GM04504 (cell line): ENCODE results near the gene MDP1.
"Not testable (repeated sequence)": the region's sequence is repeated elsewhere in the genome, so short reads cannot be mapped to it uniquely, and the experiment has no call there.

Experiments used
- DNase-seq: peaks from one replicate; pipeline ENCODE4 v3.0.0-alpha.2; 2012; ENCODE audit warnings: low read depth

The MDP1 gene

GRCh38 chr14:24231263-24232120 lies 15.6 kb upstream of the MDP1 start:
- no peak for DNase-seq

- DNase-seq = no peak
These were observed 13.0 kb upstream of the MDP1 start for GRCh38 chr14:24228902-24229301.

GRCh38 chr14:24226473-24226872 lies 10.6 kb upstream of the MDP1 start:
- no peak for DNase-seq

- peak; percentile 54 for DNase-seq
These were observed 8.8 kb upstream of the MDP1 start for GRCh38 chr14:24224618-24225071.

GRCh38 chr14:24222987-24223386 lies 7.1 kb upstream of the MDP1 start:
- not testable (repeated sequence) for DNase-seq

- no peak for DNase-seq
These were observed 3.7 kb upstream of the MDP1 start for GRCh38 chr14:24219521-24219920.

GRCh38 chr14:24219080-24219479 lies 3.2 kb upstream of the MDP1 start:
- no peak for DNase-seq

- not testable (repeated sequence) for DNase-seq
These were observed 1.0 kb upstream of the MDP1 start for GRCh38 chr14:24216876-24217275.

- DNase-seq = no peak
These were observed 456 bp upstream of the MDP1 start for GRCh38 chr14:24216345-24216699.

- DNase-seq = no peak
These were observed 1.8 kb downstream of the MDP1 start for GRCh38 chr14:24213866-24214662.

- DNase-seq = peak; percentile 96
These were observed 2.7 kb downstream of the MDP1 start, which contains the start of gene CHMP4A for GRCh38 chr14:24212924-24213865. CHMP4A (minus strand) TSS chr14:24213488; CDS start chr14:24213439, 49 bp downstream.

GRCh38 chr14:24211311-24211710 lies 4.6 kb downstream of the MDP1 start:
- DNase-seq = no peak

GRCh38 chr14:24207625-24208024 lies 8.2 kb downstream of the MDP1 start:
- no peak for DNase-seq

- no peak for DNase-seq
These were observed 8.7 kb downstream of the MDP1 start for GRCh38 chr14:24207104-24207551.

GRCh38 chr14:24206260-24207103 lies 9.4 kb downstream of the MDP1 start:
- DNase-seq = no peak

- DNase-seq = no peak
These were observed 11.4 kb downstream of the MDP1 start for GRCh38 chr14:24204163-24205146.

GRCh38 chr14:24203249-24203886 lies 12.5 kb downstream of the MDP1 start:
- DNase-seq = not testable (repeated sequence)

GRCh38 chr14:24202538-24202937 lies 13.3 kb downstream of the MDP1 start:
- DNase-seq = not testable (repeated sequence)
